Kidney (tissue), 14 donors: ENCODE results near the gene BBS1. TPM values are rescaled to one million over a fixed set of nuclear protein-coding genes. Genes with fewer than 3 reads are reported as not detected.

Experiments
- DNase-seq, 5 donors: peaks; one replicate each; pipeline ENCODE4 v3.0.0-alpha.2; 2013 to 2020
- FAIRE-seq: peaks from 2 replicates; lab custom pipeline; 2012; peaks lifted over from hg19 to GRCh38; lab: Jason Lieb, UNC
- H3K27ac ChIP-seq, 2 donors: one replicate each; pipeline ENCODE4 v1.7.0; 2013; ENCODE audit warnings: low read depth in 2 of 2, low read length in 2 of 2, inconsistent platforms in 1 of 2
- H3K27me3 ChIP-seq: one replicate; pipeline ENCODE4 v1.7.1; 2013; ENCODE audit warnings: low read length, inconsistent platforms; ENCODE audit not compliant: control insufficient read depth, insufficient read depth
- H3K36me3 ChIP-seq, 3 donors: one replicate each; pipeline versions ENCODE4 v1.7.0 to v1.7.1; 2013; ENCODE audit warnings: low read length in 3 of 3, control low read depth in 1 of 3, inconsistent platforms in 1 of 3; ENCODE audit not compliant: insufficient read depth in 3 of 3, control insufficient read depth in 2 of 3
- H3K4me1 ChIP-seq, 3 donors: one replicate each; pipeline versions ENCODE4 v1.7.0 to v1.7.1; 2013; ENCODE audit warnings: low read length in 3 of 3, inconsistent platforms in 1 of 3, low read depth in 1 of 3; ENCODE audit not compliant: control insufficient read depth in 2 of 3, insufficient read depth in 2 of 3
- H3K4me3 ChIP-seq, 3 donors: one replicate each; pipeline versions ENCODE4 v1.7.0 to v1.8.1; 2013; ENCODE audit warnings: low read length in 3 of 3, control low read depth in 1 of 3, inconsistent platforms in 1 of 3
- H3K9ac ChIP-seq, 3 donors: one replicate each; pipeline versions ENCODE4 v1.7.0 to v1.7.1; 2013; ENCODE audit warnings: low read length in 3 of 3, control low read depth in 1 of 3, inconsistent platforms in 1 of 3
- H3K9me3 ChIP-seq, 3 donors: one replicate each; pipeline versions ENCODE4 v1.7.0 to v1.7.1; 2013; ENCODE audit warnings: low read length in 3 of 3, control low read depth in 1 of 3, inconsistent platforms in 1 of 3; ENCODE audit not compliant: control insufficient read depth in 2 of 3, insufficient read depth in 1 of 3
- intact Hi-C: fragments of 100-400 bp; cut with DNase I; formaldehyde crosslinking; loops from one replicate; pipeline ENCODE4 v1.11.1; 2022
- polyA plus RNA-seq: library from polyadenylated mRNA; stranded (reverse); fragments of 350-450 nt; fragmentation: Illumina TruSeq; extraction: RNeasy Lipid Tissue Mini Kit (QIAGEN cat#74804); gene quantifications from one replicate; pipeline ENCODE4 v1.2.3, GENCODE V29; 2014; ENCODE audit warnings: low read depth, low replicate concordance; ENCODE audit not compliant: insufficient read depth
- total RNA-seq: library from RNA; stranded (reverse); fragmentation: NEBNext Ultra II Directional; extraction: Animal tissue kit (Norgen Biotek cat#: 25700); gene quantifications from one replicate; pipeline ENCODE4 v1.2.1, GENCODE V29; 2021
- TF ChIP-seq, protein P1 (sequence below): IDR thresholded peaks from 3 replicates; pipeline ENCODE4 v1.5.1; 2012; ENCODE audit warnings: mild to moderate bottlenecking, moderate library complexity, borderline replicate concordance; ENCODE audit not compliant: insufficient read depth; ENCODE audit errors: extremely low read depth
- donor health status: control.
- donor health status: control.
- donor health status: control.
- donor health status: control.
- donor health status: control.
- donor health status: DM: yes; HTN: yes; CAD: no.
- donor health status: Normal renal cell carcinoma (clear cell type).

BBS1 gene
- total and polyA plus RNA-seq, 2 donors from 2014 or later: 30.1 to 85.4 TPM

DNA sequence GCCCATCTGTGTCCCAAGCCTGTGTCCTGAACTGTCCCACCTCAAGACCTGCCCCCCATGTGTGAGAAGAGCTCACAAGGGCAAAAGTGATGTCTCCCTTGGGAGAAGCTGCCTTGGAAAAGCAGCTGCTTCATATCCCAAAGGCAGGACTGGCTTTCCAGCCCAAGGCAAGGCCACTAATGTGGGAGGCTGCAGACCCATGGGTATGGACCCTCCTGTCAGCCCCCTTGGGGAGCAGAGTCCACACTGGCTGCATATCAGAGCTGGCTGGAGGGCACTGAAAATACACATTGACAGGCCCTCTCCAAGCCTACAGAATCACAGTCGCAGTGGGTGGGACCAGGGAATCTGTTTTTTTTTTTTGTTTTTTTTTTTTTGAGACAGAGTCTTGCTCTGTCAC is 41.0 kb upstream of the BBS1 start:
- TF ChIP-seq, protein P1, sequence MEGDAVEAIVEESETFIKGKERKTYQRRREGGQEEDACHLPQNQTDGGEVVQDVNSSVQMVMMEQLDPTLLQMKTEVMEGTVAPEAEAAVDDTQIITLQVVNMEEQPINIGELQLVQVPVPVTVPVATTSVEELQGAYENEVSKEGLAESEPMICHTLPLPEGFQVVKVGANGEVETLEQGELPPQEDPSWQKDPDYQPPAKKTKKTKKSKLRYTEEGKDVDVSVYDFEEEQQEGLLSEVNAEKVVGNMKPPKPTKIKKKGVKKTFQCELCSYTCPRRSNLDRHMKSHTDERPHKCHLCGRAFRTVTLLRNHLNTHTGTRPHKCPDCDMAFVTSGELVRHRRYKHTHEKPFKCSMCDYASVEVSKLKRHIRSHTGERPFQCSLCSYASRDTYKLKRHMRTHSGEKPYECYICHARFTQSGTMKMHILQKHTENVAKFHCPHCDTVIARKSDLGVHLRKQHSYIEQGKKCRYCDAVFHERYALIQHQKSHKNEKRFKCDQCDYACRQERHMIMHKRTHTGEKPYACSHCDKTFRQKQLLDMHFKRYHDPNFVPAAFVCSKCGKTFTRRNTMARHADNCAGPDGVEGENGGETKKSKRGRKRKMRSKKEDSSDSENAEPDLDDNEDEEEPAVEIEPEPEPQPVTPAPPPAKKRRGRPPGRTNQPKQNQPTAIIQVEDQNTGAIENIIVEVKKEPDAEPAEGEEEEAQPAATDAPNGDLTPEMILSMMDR: no peak
- DNase-seq: peak in 1 of 5 donors; percentile 72
- peaks cover 0 to 8% (median 6%) of the 10 kb centered on the region in 3 donors for H3K4me1 ChIP-seq
- no peak overlapping the region for H3K27ac ChIP-seq
- no peak for FAIRE-seq
- H3K9ac ChIP-seq: no peak overlapping the region
- H3K9me3 ChIP-seq: no peaks in the 10 kb centered on the region
- intact Hi-C loops: no loop called here
- H3K27me3 ChIP-seq: no peaks in the 10 kb centered on the region
- H3K36me3 ChIP-seq: peaks cover 0 to 6% (median 5%) of the 10 kb centered on the region in 3 donors
- H3K4me3 ChIP-seq: no peak overlapping the region

DNA sequence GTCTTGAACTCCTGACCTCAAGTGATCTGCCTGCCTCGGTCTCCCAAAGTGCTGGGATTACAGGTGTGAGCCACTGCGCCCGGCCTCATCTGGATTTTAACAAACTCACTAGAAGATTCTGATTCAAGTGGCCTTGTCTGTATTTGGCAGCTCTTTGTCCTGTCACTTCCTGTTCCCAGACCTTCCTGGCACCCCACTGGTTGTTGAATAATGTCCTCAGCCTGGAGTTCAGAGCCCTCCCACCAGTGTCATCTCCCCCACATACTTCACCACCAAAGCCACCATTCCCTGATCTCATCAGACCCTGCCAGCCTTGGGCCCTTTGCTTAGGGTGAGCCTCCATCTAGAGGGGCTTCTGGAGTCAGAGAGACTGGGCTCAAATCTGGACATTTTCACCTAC is 40.4 kb upstream of the BBS1 start:
- H3K4me1 ChIP-seq: peaks cover 0 to 8% (median 6%) of the 10 kb centered on the region in 3 donors
- H3K27me3 ChIP-seq: no peaks in the 10 kb centered on the region
- FAIRE-seq (no peak), DNase-seq (no peak)
- no peak overlapping the region for H3K9ac ChIP-seq
- peaks cover 0 to 6% (median 5%) of the 10 kb centered on the region in 3 donors for H3K36me3 ChIP-seq
- intact Hi-C loops: no loop called here
- no peak overlapping the region for H3K27ac ChIP-seq
- TF ChIP-seq, protein P1: no peak
- no peaks in the 10 kb centered on the region for H3K9me3 ChIP-seq
- no peak overlapping the region for H3K4me3 ChIP-seq

DNA sequence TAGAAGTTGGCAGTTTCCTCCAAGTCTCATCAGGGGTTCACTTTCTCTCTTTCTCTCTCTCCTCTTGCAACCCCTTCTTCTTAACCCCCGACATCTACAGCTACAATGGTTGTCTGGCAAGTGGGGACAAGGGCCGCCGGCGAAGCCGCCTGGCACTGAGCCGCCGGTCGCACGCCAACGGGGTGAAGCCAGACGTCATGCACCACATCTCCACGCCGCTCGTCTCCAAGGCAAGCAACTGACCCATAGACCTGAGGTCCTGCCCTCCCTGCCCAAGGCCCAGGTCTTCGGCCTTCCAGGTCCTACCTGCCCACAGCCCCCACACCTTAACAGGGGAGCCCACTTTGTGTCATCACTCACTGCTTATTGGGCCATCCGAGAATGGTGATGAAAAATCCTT is 39.3 kb upstream of the BBS1 start:
- Histone ChIP-seq H3K36me3 (peaks cover 0 to 6% (median 5%) of the 10 kb centered on the region in 3 donors), H3K27ac (no peak overlapping the region), H3K27me3 (no peaks in the 10 kb centered on the region), H3K4me1 (peaks cover 0 to 8% (median 6%) of the 10 kb centered on the region in 3 donors), H3K9me3 (no peaks in the 10 kb centered on the region), H3K9ac (no peak overlapping the region), H3K4me3 (no peak overlapping the region)
- peak in 1 of 5 donors; percentile 70 for DNase-seq
- TF ChIP-seq, protein P1: no peak
- no peak for FAIRE-seq
- intact Hi-C loops: no loop called here

DNA sequence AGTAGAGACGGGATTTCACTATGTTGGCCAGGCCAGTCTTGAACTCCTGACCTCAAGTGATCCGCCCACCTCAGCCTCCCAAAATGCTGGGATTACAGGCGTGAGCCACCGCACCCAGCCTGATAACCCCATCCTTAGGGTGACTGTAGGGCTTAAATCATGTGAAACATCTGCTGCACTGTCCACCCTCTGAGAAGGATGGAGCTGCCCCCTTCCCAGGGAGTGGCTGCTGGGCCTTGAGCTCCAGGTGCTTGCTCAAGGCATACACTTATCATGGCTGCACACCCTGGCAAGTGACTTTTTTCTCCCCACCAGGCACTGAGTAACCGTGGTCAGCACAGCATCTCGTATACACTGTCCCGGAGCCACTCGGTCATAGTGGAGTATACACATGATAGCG is 38.4 kb upstream of the BBS1 start:
- TF ChIP-seq, protein P1: no peak
- H3K9ac ChIP-seq: no peak overlapping the region
- DNase-seq: peak in 1 of 5 donors; percentile 39
- no peak overlapping the region for H3K27ac ChIP-seq
- H3K4me3 ChIP-seq: no peak overlapping the region
- H3K36me3 ChIP-seq: peaks cover 0 to 6% (median 5%) of the 10 kb centered on the region in 3 donors
- H3K27me3 ChIP-seq: no peaks in the 10 kb centered on the region
- intact Hi-C loops: no loop called here
- no peak for FAIRE-seq
- peaks cover 0 to 8% (median 6%) of the 10 kb centered on the region in 3 donors for H3K4me1 ChIP-seq
- no peaks in the 10 kb centered on the region for H3K9me3 ChIP-seq
